Effector memory CD4-positive, alpha-beta T cell (primary cell): Measurements from ENCODE around the gene STX11.

Source experiments
- DNase-seq, 3 donors: peaks; one replicate each; pipeline ENCODE4 v3.0.0-alpha.2; 2020
- H3K27ac ChIP-seq: 2 replicates; pipeline ENCODE4 v1.7.0; 2013; ENCODE audit warnings: mild to moderate bottlenecking, low read length, moderate library complexity; ENCODE audit not compliant: insufficient read depth, poor library complexity, severe bottlenecking
- H3K27me3 ChIP-seq: replicated peaks from 2 replicates; pipeline ENCODE4 v1.7.0; 2013; ENCODE audit warnings: mild to moderate bottlenecking, low read length; ENCODE audit not compliant: insufficient read depth, control insufficient read depth, poor library complexity, severe bottlenecking
- H3K36me3 ChIP-seq: 2 replicates; pipeline ENCODE4 v1.7.0; 2013; ENCODE audit warnings: mild to moderate bottlenecking, low read length, moderate library complexity; ENCODE audit not compliant: control insufficient read depth, insufficient read depth
- H3K4me1 ChIP-seq: 2 replicates; pipeline ENCODE4 v1.7.0; 2013; ENCODE audit warnings: low read length, mild to moderate bottlenecking; ENCODE audit not compliant: control insufficient read depth, insufficient read depth, poor library complexity, severe bottlenecking
- H3K4me3 ChIP-seq: 2 replicates; pipeline ENCODE4 v1.7.0; 2013; ENCODE audit warnings: low read length, low read depth, mild to moderate bottlenecking; ENCODE audit not compliant: insufficient read depth, poor library complexity, severe bottlenecking
- H3K9me3 ChIP-seq: 2 replicates; pipeline ENCODE4 v1.7.0; 2013; ENCODE audit warnings: mild to moderate bottlenecking, low read length, moderate library complexity; ENCODE audit not compliant: control insufficient read depth
- total RNA-seq, 3 donors: gene quantifications; one replicate each; lab custom pipeline; 2026; lab: John Stamatoyannopoulos, UW

STX11 gene
- 27.5 to 109 (median 37.5) reads per million in 3 donors for total RNA-seq

DNA sequence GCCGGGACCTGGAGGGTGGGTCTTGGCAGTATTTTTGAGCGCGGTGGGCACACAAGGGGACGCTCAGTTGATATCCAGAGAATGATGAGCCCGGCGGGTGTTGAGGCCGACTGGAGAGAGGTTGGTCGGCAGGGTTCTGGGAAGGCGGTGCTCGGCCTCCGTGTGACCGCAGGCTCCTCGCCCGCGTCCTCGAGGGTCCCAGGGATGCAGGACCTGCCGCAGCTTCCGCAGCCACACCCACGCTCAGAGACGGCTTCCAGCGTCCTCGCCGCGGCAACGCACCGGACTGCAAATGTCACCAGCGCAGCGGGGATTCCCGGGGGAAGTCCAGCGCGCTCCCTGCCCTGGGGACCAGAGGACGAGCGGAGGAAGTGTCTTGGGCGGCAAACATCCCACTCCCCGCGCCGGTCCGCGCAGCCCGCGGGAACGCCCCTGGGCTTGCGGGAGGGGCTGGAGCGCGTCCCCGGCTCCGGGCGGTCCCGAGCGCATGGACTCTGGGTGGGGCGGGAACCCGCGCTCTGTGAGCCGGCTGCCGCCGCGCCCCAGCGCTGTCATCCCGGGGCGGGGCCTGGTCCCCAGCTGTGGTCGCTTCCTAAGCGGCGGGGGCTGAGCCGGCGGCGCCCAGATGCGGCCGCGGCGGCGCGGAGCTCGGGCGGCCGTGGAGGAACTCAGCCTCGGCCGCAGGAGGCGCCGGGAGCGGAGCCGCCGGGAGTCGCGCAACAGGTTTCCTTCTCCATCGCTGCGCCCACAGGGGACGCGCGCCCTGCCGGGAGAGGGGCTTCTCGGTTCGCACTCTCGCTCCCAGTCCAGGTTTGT lies at the start of gene STX11:
Gene STX11 (plus strand): TSS at position 624 of the 816 bp plus-strand sequence. CDS start 36,111 bp downstream, outside the sequence.
- Histone ChIP-seq H3K27me3 (no peaks in the 10 kb centered on the region), H3K4me1 (no peaks in the 10 kb centered on the region), H3K4me3 (peak within 1 kb of the TSS; percentile 62), H3K36me3 (no peaks in the 10 kb centered on the region), H3K9me3 (no peaks in the 10 kb centered on the region), H3K27ac (peak within 1 kb of the TSS; percentile 54)
- peak; percentile 52 to 71 (median 67) for DNase-seq

DNA sequence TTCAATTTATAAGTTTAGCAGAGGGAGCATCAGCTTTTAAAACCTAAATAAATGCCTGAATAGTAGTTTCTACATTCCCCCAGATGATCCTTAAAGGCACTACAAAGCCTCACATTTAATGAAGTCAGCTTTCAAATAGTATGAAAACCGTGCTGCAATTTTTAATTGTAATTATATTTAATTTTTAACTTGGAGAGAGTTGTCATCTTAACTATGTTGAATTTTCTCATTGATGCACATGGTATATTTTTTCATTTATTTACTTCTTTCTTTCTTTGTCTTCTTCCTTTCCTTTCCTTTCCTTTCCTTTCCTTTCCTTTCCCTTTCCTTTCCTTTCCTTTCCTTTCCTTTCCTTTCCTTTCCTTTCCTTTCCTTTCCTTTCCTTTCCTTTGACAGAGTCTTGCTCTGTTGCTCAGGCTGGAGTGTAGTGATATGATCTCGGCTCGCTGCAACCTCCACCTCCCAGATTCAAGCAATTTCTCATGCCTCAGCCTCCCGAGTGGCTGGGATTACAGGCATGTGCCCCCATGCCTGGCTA lies 47.2 kb upstream of the STX11 start:
- no peaks in the 10 kb centered on the region for H3K4me1 ChIP-seq
- H3K36me3 ChIP-seq = no peaks in the 10 kb centered on the region
- no peak overlapping the region for H3K27ac ChIP-seq
- H3K4me3 ChIP-seq = no peak overlapping the region
- no peaks in the 10 kb centered on the region for H3K9me3 ChIP-seq
- no peak for DNase-seq
- no peaks in the 10 kb centered on the region for H3K27me3 ChIP-seq

DNA sequence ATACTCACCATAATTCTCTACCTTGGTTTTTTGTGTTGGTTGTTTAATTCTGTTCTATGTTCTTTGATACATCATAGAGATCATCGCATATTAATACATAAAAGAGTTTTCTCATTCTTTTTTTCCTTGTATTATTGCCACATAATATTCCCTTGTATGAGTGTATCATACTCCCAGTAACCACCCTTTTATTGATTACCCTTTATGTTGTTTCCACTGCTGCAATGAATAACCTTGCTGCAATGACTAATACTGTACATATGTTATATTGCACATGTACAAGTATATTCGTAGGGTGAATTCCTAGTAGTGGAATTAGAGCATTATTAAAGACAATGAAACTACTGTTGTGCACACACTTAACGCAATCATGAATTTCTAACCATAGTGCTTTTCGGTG lies 45.8 kb upstream of the STX11 start:
- no peaks in the 10 kb centered on the region for H3K4me1 ChIP-seq
- no peaks in the 10 kb centered on the region for H3K9me3 ChIP-seq
- no peak overlapping the region for H3K4me3 ChIP-seq
- H3K36me3 ChIP-seq = no peaks in the 10 kb centered on the region
- H3K27me3 ChIP-seq = no peaks in the 10 kb centered on the region
- H3K27ac ChIP-seq = no peak overlapping the region
- no peak for DNase-seq

DNA sequence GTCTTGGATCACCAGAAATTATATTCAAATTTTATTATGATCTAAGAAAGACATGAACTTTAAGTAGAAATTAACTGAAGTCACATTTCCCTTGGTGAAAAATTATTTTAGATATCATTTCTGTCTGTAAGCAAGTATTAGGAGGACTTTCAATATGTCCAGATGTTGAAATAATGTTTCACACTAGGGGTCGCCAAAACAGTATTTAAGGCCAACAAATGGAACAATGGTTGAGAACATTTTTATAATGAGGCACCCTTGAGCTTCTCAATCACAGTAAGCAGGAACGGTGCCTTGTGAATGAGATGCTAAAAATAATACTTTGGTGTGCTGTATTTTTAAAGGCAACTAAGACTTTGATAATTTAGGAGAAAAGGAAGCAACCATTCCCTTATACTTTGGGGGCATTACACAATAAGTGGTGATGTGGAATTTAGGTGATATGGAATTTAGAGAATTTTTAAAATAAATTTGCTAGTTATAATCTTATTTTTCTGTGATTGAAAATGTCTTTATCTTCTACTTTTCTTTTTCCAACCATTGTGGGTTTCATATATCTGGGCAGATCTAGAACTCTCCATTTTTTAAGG lies 45.3 kb upstream of the STX11 start:
- Histone ChIP-seq H3K36me3 (no peaks in the 10 kb centered on the region), H3K4me1 (no peaks in the 10 kb centered on the region), H3K9me3 (no peaks in the 10 kb centered on the region), H3K27me3 (no peaks in the 10 kb centered on the region), H3K27ac (no peak overlapping the region), H3K4me3 (no peak overlapping the region)
- DNase-seq = peak in 1 of 3 donors; percentile 2

DNA sequence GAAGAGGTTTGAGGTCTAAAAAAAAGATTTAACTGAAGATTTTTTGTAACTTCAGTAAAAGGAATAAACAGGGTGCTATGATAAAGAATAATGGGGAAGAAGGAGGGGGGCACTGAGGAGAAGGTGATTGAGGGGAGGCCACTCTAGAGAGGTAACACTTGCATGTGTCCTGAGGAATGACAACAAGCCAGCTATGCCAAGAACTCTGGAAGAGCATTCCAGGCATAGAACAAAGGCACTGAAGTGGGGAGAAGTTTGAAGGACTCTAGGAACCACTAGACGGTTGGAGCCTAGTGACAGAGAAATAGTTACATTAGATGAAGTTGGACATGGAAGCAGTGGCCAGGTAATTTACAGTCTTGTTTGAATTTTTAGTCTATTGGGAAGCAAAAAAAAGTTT lies 44.1 kb upstream of the STX11 start:
- DNase-seq = no peak
- Histone ChIP-seq H3K27ac (no peak overlapping the region), H3K36me3 (no peaks in the 10 kb centered on the region), H3K4me3 (no peak overlapping the region), H3K4me1 (no peaks in the 10 kb centered on the region), H3K9me3 (no peaks in the 10 kb centered on the region), H3K27me3 (no peaks in the 10 kb centered on the region)

DNA sequence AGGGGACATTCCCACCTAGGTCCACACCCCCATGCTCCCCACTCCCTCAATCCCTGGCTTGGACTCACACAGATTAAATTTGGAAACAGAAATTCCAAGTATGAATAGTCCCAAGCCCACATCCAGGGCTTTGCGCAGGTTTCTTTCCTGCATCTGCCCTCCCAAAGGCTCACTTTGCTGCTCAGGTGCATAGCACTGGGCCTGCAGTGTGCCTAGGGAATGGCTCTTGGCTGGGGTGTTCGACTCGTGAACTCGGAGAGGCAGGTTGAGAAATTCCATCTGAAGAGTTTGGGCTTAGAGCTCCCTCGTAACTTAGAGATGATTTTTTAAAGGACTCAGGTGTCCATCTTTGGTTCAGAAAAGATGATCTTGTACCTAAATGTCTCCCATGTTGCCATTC lies 40.1 kb upstream of the STX11 start:
- DNase-seq = no peak
- Histone ChIP-seq H3K27ac (no peak overlapping the region), H3K27me3 (no peaks in the 10 kb centered on the region), H3K36me3 (no peaks in the 10 kb centered on the region), H3K4me1 (no peaks in the 10 kb centered on the region), H3K9me3 (no peaks in the 10 kb centered on the region), H3K4me3 (no peak overlapping the region)

DNA sequence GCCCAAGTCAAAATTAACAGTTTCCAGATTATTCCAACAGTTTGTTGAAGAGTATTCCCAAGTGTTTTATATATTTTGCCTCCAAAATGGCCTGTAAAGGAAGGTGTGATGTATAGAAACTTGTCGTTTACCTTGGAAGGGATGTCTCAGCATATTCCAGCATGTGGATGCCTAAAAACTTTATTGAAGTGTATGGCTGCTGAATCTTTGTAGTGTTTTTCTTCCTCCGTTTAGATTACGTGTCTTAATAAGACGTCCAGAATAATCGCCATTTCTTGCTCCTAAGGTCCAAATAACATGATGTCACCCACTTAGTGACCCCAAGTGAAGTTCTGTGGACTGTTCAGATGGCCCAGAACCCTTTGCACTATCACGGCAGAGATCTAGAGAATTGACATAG lies 37.0 kb upstream of the STX11 start:
- H3K9me3 ChIP-seq = no peaks in the 10 kb centered on the region
- no peak overlapping the region for H3K4me3 ChIP-seq
- no peaks in the 10 kb centered on the region for H3K36me3 ChIP-seq
- DNase-seq = no peak
- no peaks in the 10 kb centered on the region for H3K27me3 ChIP-seq
- H3K4me1 ChIP-seq = no peaks in the 10 kb centered on the region
- no peak overlapping the region for H3K27ac ChIP-seq

DNA sequence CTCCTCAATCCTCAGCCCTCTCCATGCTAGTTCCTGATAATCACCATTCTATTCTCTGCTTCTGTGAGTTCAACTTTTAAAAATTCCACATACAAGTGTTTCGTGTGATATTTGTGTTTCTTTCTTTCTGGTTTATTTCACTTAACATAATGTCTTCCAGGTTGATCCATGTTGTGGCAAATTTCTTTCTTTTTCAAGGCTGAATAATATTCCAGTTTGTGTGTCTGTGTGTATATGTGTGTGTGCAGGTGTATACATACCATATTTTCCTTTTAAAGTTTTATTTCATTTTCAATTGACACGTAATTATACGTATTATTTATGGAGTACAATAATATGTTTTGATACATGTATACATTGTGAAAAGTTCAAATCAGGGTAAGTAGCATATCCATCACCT lies 35.1 kb upstream of the STX11 start:
- Histone ChIP-seq H3K4me1 (no peaks in the 10 kb centered on the region), H3K9me3 (no peaks in the 10 kb centered on the region), H3K4me3 (no peak overlapping the region), H3K27me3 (no peaks in the 10 kb centered on the region), H3K27ac (no peak overlapping the region), H3K36me3 (no peaks in the 10 kb centered on the region)
- DNase-seq = no peak

DNA sequence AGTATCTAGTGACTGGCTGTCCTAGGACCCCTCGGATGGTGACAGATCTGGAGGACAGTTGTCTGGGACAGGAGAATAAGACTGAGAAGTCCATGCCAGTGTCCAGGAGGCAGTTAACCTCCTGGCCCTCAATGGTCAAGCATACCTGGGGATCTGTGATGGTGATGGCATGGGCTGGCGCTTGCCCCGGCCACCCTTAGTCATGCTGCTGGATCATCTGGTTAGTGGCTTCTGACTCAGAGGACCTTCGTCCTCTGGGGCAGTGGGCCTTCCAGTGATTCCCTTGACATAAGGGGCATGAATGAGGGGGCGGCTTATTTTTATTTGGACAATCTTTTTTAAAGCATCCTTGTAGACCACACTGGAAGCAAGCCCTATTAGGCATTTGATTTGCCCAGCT lies 30.9 kb upstream of the STX11 start:
- DNase-seq = no peak
- H3K4me1 ChIP-seq = no peaks in the 10 kb centered on the region
- H3K9me3 ChIP-seq = no peaks in the 10 kb centered on the region
- no peaks in the 10 kb centered on the region for H3K36me3 ChIP-seq
- no peaks in the 10 kb centered on the region for H3K27me3 ChIP-seq
- H3K4me3 ChIP-seq = no peak overlapping the region
- H3K27ac ChIP-seq = no peak overlapping the region

DNA sequence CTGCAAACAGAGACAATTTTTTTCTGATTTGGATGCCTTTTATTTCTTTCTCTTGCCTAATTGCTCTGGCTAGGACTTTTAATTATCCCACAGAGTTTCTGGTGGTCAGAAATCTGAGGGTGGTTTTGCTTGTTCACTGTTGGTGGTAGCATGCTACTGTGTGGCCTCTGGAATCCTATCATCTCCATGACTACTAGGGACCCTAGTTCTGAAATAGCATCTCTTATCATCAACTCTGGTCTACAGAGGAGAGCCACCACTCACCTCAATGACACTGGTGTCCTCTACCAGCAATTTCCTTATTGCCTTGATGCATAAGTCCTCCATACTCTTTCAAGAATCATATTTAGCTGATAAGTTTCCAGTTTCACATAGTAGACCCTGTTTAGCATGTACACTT lies 27.5 kb upstream of the STX11 start:
- no peak for DNase-seq
- Histone ChIP-seq H3K4me3 (no peak overlapping the region), H3K36me3 (no peaks in the 10 kb centered on the region), H3K9me3 (no peaks in the 10 kb centered on the region), H3K4me1 (no peaks in the 10 kb centered on the region), H3K27me3 (no peaks in the 10 kb centered on the region), H3K27ac (no peak overlapping the region)
